GM12878 (cell line): ENCODE data around the gene NAA38. TPM values are rescaled to one million over a fixed set of nuclear protein-coding genes. Genes with fewer than 3 reads are reported as not detected.

Experiments used
- ATAC-seq: fragments of 200-7000 bp; cut with Tn5 transposase; 3 replicates; pipeline ENCODE4 v1.9.1; 2020; ENCODE audit warnings: mild to moderate bottlenecking, moderate library complexity
- BruUV-seq: library from RNA; stranded (reverse); fragments of 400-500 nt; replicated peaks from 2 replicates; lab custom pipeline; 2021; lab: Mats Ljungman, UMichigan
- CTCF ChIA-PET: fragments of 300-600 bp; sonication (Branson Sonifier 250); formaldehyde crosslinking; extraction: SDS; loops from one replicate; lab custom pipeline; 2021; ENCODE audit warnings: inconsistent platforms; lab: Yijun Ruan, JAX
- POLR2A ChIA-PET: fragments of 350-600 bp; formaldehyde crosslinking; extraction: SDS; loops from one replicate; lab custom pipeline; 2021; ENCODE audit warnings: inconsistent platforms; lab: Charles Lee
- RAD21 ChIA-PET: fragments of 300-600 bp; sonication (Branson Sonifier 250); formaldehyde crosslinking; loops from one replicate; lab custom pipeline; 2023; ENCODE audit warnings: antibody characterized with exemption; ENCODE audit not compliant: unreplicated experiment; lab: Charles Lee
- SMC1A ChIA-PET: fragments of 300-600 bp; sonication (Branson Sonifier 250); formaldehyde crosslinking; loops from one replicate; lab custom pipeline; 2023; ENCODE audit not compliant: unreplicated experiment, uncharacterized antibody; lab: Charles Lee
- DNase-seq: peaks from one replicate; pipeline ENCODE4 v3.0.0-alpha.2; 2011; ENCODE audit warnings: low read depth, low spot score
- FAIRE-seq: peaks from 3 replicates; lab custom pipeline; 2011; peaks lifted over from hg19 to GRCh38; lab: Jason Lieb, UNC
- H2AFZ ChIP-seq: 2 replicates; pipeline ENCODE4 v1.6.0; 2011; ENCODE audit warnings: low read depth, low read length, control low read depth; ENCODE audit not compliant: control insufficient read depth
- H3K27ac ChIP-seq: 2 replicates; pipeline ENCODE4 v1.5.1; 2011; ENCODE audit warnings: control low read depth; ENCODE audit not compliant: control insufficient read depth, insufficient read depth
- H3K27me3 ChIP-seq, 2 experiments: replicated peaks in 1 of 2; 2 replicates each; pipeline versions ENCODE4 v1.6.0 to v1.6.1; 2011; ENCODE audit warnings: low read length in 1 of 2; ENCODE audit not compliant: control insufficient read depth in 2 of 2, insufficient read depth in 2 of 2
- H3K36me3 ChIP-seq, 2 experiments: 2 replicates each; pipeline ENCODE4 v1.5.1; 2011; ENCODE audit warnings: low read length in 1 of 2; ENCODE audit not compliant: control insufficient read depth in 2 of 2, insufficient read depth in 2 of 2
- H3K4me1 ChIP-seq: 2 replicates; pipeline ENCODE4 v1.6.1; 2011; ENCODE audit warnings: mild to moderate bottlenecking, low read length, moderate library complexity, mixed read lengths; ENCODE audit not compliant: control insufficient read depth, insufficient read depth
- H3K4me2 ChIP-seq: 2 replicates; pipeline ENCODE4 v1.6.0; 2011; ENCODE audit warnings: control low read depth; ENCODE audit not compliant: control insufficient read depth, insufficient read depth
- H3K4me3 ChIP-seq: fragments of 200-600 bp; sonication (generic); 2 replicates; pipeline ENCODE4 v1.5.1; 2016
- H3K79me2 ChIP-seq: 2 replicates; pipeline ENCODE4 v1.6.0; 2011; ENCODE audit warnings: low read length; ENCODE audit not compliant: control insufficient read depth, insufficient read depth
- H3K9ac ChIP-seq: 2 replicates; pipeline ENCODE4 v1.8.0; 2011; ENCODE audit warnings: low read length, control low read depth, mixed read lengths; ENCODE audit not compliant: control insufficient read depth, insufficient read depth
- H3K9me3 ChIP-seq: replicated peaks from 3 replicates; pipeline ENCODE4 v1.5.1; 2011; ENCODE audit warnings: mild to moderate bottlenecking, low read length; ENCODE audit not compliant: control insufficient read depth, insufficient read depth
- H4K20me1 ChIP-seq: 2 replicates; pipeline ENCODE4 v1.6.0; 2011; ENCODE audit not compliant: control insufficient read depth, insufficient read depth
- CEBPZ ChIP-seq: fragments of 150-350 bp; IDR thresholded peaks from 2 replicates; pipeline ENCODE4 v1.6.1; 2016; ENCODE audit warnings: low read depth, low read length
- CHD1 ChIP-seq: IDR thresholded peaks from 2 replicates; pipeline ENCODE4 v1.6.1; 2012; ENCODE audit warnings: low read depth, low read length, improper control_type of control experiment
- MAX ChIP-seq: IDR thresholded peaks from 2 replicates; pipeline ENCODE4 v1.6.1; 2012; ENCODE audit warnings: low read depth, low read length, improper control_type of control experiment
- MEF2A ChIP-seq: IDR thresholded peaks from 2 replicates; pipeline ENCODE4 v1.6.1; 2011; ENCODE audit warnings: low read depth, mild to moderate bottlenecking, low read length, moderate library complexity; ENCODE audit not compliant: insufficient read depth
- NFXL1 ChIP-seq: fragments of 450-650 bp; IDR thresholded peaks from 2 replicates; pipeline ENCODE4 v1.6.1; 2017; ENCODE audit warnings: antibody characterized with exemption, mild to moderate bottlenecking, borderline replicate concordance
- PAX5 ChIP-seq: IDR thresholded peaks from 2 replicates; pipeline ENCODE4 v1.6.1; 2011; ENCODE audit warnings: low read depth, low read length, borderline replicate concordance
- SIX5 ChIP-seq: IDR thresholded peaks from 2 replicates; pipeline ENCODE4 v1.6.1; 2011; ENCODE audit warnings: mild to moderate bottlenecking, low read depth, low read length, moderate library complexity; ENCODE audit not compliant: severe bottlenecking
- SMAD1 ChIP-seq: fragments of 450-650 bp; IDR thresholded peaks from 2 replicates; pipeline ENCODE4 v1.6.1; 2018; ENCODE audit warnings: mild to moderate bottlenecking, low read depth; ENCODE audit not compliant: partially characterized antibody
- STAT1 ChIP-seq: fragments of 450-650 bp; conservative IDR thresholded peaks from 2 replicates; pipeline ENCODE4 v1.6.1; 2014; ENCODE audit warnings: antibody characterized with exemption, mild to moderate bottlenecking
- STAT3 ChIP-seq: IDR thresholded peaks from 2 replicates; pipeline ENCODE4 v1.6.1; 2011; ENCODE audit warnings: low read depth, low read length, improper control_type of control experiment
- ZNF274 ChIP-seq: IDR thresholded peaks from one replicate; pipeline ENCODE4 v1.8.0; 2011; ENCODE audit not compliant: insufficient read length, insufficient read depth
- ZZZ3 ChIP-seq: IDR thresholded peaks from 2 replicates; pipeline ENCODE4 v1.6.1; 2011; ENCODE audit warnings: low read depth; ENCODE audit not compliant: control insufficient read depth, insufficient read length
- WGBS: methylation state at CpG from one replicate; pipeline ENCODE4 v1.1.6; 2016; ENCODE audit warnings: low lambda C conversion rate; ENCODE audit not compliant: insufficient replicate concordance, insufficient coverage; ENCODE audit errors: missing lambda C conversion rate; 5-methylcytosine and 5-hydroxymethylcytosine counted together
- in situ Hi-C: fragments of 300-500 bp; cut with MboI; formaldehyde crosslinking; loops from 9 replicates; pipeline ENCODE4 v1.14.3; 2018; ENCODE audit warnings: mixed read lengths
- intact Hi-C: fragments of 100-400 bp; cut with micrococcal nuclease; formaldehyde crosslinking; loops from one replicate; pipeline ENCODE4 v1.14.2; 2022; ENCODE audit not compliant: unreplicated experiment
- polyA plus RNA-seq, 11 experiments: library from polyadenylated mRNA; depleted of rRNA in 4 of 11; unstranded in 6 of 11; stranded (reverse) in 5 of 11; fragments of >200 nt; fragmentation: Nextera tagmentation in 4 of 11; fragmentation: Illumina TruSeq in 1 of 11; extraction: Ambion mirVana in 4 of 11; extraction: Trizol in 1 of 11; gene quantifications; 1 replicate in 1 of 11; 2 replicates in 10 of 11; pipeline versions ENCODE4 v1.2.1 to v1.2.3, GENCODE V29; 2011 to 2016; ENCODE audit warnings: inconsistent platforms in 2 of 11, missing spikeins in 2 of 11, low read depth in 1 of 11
- total RNA-seq, 4 experiments: library from RNA; depleted of rRNA in 3 of 4; stranded (reverse); fragments of >200 nt in 3 of 4; fragmentation: Illumina TruSeq in 1 of 4; extraction: Trizol in 1 of 4; gene quantifications; 2 replicates each; pipeline versions ENCODE4 v1.2.1 to v1.2.3, GENCODE V29; 2013 to 2021

Gene NAA38
- total and polyA plus RNA-seq, 10 of the 15 experiments (the other 5 are each of a cell fraction or from before 2014, with no cell fraction given): 31.5 to 337 (median 215) TPM

DNA sequence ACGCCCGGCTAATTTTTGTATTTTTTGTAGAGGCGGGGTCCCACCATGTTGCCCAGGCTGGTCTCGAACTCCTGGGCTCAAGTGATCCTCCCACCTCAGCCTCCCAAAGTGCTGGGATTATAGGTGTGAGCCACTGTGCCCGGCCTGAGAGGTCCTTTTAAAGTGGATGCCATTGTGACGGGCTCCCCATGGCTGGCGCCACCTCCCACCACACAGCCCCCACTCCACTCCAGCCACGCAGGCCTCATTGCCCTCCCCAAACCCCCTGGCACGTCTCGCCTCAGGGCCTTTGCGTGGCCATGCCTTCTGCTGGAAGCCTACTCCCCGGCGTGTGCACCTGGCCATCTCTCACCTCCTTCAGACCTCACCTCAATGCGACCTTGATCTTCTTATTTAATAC, 35.2 kb downstream of the NAA38 start:
- BruUV-seq: no TSS peak
- intact Hi-C loops: loop anchor here (1.0 to 10.0 kb wide), 3 partner anchors 29 to 168 kb away; no protein-coding TSS in a partner anchor
- Histone ChIP-seq H3K36me3 (no peaks in the 10 kb centered on the region), H3K4me1 (no peaks in the 10 kb centered on the region), H2AFZ (no peak overlapping the region)
- TF ChIP-seq ZZZ3 (no peak), MEF2A (no peak), SMAD1 (no peak), NFXL1 (no peak), CEBPZ (no peak), SIX5 (no peak), STAT3 (no peak), ZNF274 (no peak), MAX (no peak), STAT1 (no peak), CHD1 (no peak), PAX5 (no peak)
- TF ChIP-seq, all 136 proteins: peak for 0
- no peak overlapping the region for H3K4me3 ChIP-seq
- no peaks in the 10 kb centered on the region for H3K9me3 ChIP-seq
- RAD21 ChIA-PET: interaction anchor here (1.2 to 1.5 kb wide), 2 partner anchors 15 to 35 kb away, joined by 3 to 4 read pairs; partner anchors contain the start of genes CYB5D1 and NAA38
- POLR2A ChIA-PET: interaction anchor here (0.6 kb wide), 1 partner anchor 1731 kb away, joined by 3 read pairs; no protein-coding TSS in a partner anchor
- H3K27ac ChIP-seq: no peak overlapping the region
- SMC1A ChIA-PET: interaction anchor here (0.6 to 2.3 kb wide), 8 partner anchors 11 to 180 kb away, joined by 3 to 8 read pairs (median 5); partner anchors contain the start of genes CYB5D1, KDM6B and NAA38
- in situ Hi-C loops: loop anchor here (5.0 kb wide), 1 partner anchor 165 kb away; no protein-coding TSS in a partner anchor
- H3K27me3 ChIP-seq: peaks cover 0 to 2% of the 10 kb centered on the region in 2 experiments; a peak in 2 of 4 replicates
- ATAC-seq (no peak), FAIRE-seq (no peak), DNase-seq (no peak)
- CTCF ChIA-PET: interaction anchor here (1.1 to 4.6 kb wide), 10 partner anchors 12 to 238 kb away, joined by 3 to 39 read pairs (median 5); partner anchors contain the start of gene KDM6B
- no peaks in the 10 kb centered on the region for H4K20me1 ChIP-seq
- no peak overlapping the region for H3K4me2 ChIP-seq
- 36% methylated on average over 14 of the region's 14 CpGs for WGBS
- no peaks in the 10 kb centered on the region for H3K79me2 ChIP-seq
- no peak overlapping the region for H3K9ac ChIP-seq
